Subcutaneous adipose tissue (tissue), 4 donors: ENCODE results near the gene MEF2A. TPM values are rescaled to one million over a fixed set of nuclear protein-coding genes. Genes with fewer than 3 reads are reported as not detected.

ENCODE experiments used
- total RNA-seq, 4 donors: library from RNA; depleted of rRNA; stranded (reverse); fragments of >200 nt; gene quantifications; one replicate each; pipeline ENCODE4 v1.1.0, GENCODE V29; 2016
- TF ChIP-seq, protein P1 (sequence below): fragments of 450-650 bp; IDR thresholded peaks from one replicate; pipeline ENCODE4 v1.5.1; 2016; ENCODE audit warnings: low read depth, mild to moderate bottlenecking, control low read depth, antibody characterized with exemption, moderate library complexity

MEF2A gene
- 100 to 1,000 TPM in 1 of 4 donors, 10 to 100 TPM in 3; 58.6 to 103 (median 71.0) TPM for total RNA-seq

- TF ChIP-seq, protein P1, sequence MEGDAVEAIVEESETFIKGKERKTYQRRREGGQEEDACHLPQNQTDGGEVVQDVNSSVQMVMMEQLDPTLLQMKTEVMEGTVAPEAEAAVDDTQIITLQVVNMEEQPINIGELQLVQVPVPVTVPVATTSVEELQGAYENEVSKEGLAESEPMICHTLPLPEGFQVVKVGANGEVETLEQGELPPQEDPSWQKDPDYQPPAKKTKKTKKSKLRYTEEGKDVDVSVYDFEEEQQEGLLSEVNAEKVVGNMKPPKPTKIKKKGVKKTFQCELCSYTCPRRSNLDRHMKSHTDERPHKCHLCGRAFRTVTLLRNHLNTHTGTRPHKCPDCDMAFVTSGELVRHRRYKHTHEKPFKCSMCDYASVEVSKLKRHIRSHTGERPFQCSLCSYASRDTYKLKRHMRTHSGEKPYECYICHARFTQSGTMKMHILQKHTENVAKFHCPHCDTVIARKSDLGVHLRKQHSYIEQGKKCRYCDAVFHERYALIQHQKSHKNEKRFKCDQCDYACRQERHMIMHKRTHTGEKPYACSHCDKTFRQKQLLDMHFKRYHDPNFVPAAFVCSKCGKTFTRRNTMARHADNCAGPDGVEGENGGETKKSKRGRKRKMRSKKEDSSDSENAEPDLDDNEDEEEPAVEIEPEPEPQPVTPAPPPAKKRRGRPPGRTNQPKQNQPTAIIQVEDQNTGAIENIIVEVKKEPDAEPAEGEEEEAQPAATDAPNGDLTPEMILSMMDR: no peak
Observed at GRCh38 chr15:99565299-99566156, at the start of gene MEF2A. Gene MEF2A, plus strand, starts transcription at chr15:99565984. Its CDS starts 67,136 bp downstream, at chr15:99633120.

- TF ChIP-seq, protein P1: no peak
Observed at GRCh38 chr15:99518191-99518590, 47.6 kb upstream of the MEF2A start.

DNA sequence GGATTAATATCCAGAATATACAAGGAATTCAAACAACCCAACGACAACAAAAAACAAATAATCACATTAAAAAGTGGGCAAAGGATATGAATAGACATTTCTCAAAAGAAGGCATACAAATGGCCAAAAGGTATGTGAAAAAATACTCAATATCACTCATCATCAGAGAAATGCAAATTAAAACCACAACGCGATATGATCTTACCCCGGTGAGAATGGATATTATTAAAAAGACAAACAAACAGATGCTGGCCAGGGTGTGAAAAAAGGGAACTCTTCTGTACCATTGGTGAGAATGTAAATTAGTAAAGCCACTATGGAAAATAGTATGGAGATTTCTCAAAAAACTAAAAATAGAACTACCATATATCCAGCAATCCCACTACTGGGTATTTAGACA, 43.5 kb upstream of the MEF2A start:
- TF ChIP-seq, protein P1: no peak

DNA sequence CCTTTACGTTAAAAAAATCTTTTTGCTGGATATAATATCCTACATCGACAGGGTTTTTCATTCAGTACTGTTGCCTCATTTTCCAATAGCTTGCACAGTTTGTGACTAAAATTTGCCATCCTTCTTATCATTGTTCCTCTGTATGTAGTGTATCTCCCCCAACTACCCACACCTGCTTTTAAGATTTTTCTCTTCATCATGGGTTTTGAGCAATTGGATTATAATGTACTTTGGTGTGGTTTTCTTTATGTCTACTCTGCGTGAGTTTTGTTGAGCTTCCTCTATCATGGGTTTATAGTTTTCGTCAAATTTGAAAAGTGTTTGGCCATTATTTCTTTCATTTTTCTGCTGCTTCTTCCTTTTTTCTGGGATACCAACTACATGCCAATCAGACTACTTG, 39.6 kb upstream of the MEF2A start:
- TF ChIP-seq, protein P1: no peak

DNA sequence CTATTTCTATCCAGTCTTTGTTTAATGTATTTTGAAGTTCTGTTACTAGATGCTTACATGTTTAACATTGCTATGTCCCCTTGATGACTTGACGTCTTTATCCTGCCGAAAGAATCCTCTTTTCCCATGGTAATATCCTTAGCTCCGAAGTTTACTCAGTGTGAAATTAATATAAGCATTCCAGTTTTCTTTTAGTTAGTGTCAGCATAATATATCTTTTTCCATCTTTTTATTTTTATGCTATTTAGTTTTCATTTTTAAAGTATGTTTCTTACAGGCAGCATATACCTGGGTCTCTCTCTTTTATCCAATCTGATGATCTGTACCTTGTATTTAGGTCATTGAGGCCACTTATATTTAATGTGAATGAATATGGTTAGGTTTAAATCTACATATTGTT, 39.1 kb upstream of the MEF2A start:
- TF ChIP-seq, protein P1: no peak

GRCh38 chr15:99536422-99537040, 29.3 kb upstream of the MEF2A start:
- TF ChIP-seq, protein P1: no peak

DNA sequence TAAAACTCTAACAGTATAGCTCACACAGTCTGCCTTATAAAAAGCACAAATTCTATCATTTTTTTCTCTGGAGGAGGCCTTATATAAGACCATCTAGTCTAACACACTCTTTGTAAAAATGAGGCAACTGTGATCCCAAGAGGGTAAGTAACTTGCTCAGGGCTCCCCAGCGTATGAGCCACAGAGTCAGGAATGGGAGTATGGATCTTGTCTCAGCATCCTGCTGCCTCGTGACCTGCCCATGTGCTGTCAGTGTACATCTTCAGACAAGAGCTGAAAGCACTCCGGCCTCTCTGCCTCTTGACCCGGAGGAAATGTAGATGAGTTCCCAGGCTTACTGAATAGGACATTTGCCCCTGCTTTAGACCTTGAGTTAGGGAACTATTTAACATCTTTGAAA, 28.4 kb upstream of the MEF2A start:
- TF ChIP-seq, protein P1: no peak
